ENCODE results near the gene GTF2H2C.

DNA sequence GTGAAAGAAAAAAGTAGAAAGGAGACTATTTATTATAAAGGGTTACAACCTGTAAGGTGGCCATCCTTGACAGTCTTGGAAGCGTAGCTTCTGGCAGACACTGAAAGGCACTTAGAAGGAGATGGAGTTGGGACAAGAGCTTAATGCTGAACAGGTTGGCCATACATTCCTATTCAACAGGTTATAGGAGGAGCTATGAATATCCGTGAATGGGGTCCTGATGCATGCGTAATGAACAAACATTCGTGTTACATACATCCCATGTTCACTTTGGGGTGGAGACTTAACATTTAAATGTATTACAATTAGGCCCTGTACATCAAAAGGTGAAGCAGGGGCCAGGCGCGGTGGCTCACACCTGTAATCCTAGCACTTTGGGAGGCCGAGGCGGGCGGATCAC lies 33.3 kb upstream of the GTF2H2C start:
- TF ChIP-seq, protein P1, sequence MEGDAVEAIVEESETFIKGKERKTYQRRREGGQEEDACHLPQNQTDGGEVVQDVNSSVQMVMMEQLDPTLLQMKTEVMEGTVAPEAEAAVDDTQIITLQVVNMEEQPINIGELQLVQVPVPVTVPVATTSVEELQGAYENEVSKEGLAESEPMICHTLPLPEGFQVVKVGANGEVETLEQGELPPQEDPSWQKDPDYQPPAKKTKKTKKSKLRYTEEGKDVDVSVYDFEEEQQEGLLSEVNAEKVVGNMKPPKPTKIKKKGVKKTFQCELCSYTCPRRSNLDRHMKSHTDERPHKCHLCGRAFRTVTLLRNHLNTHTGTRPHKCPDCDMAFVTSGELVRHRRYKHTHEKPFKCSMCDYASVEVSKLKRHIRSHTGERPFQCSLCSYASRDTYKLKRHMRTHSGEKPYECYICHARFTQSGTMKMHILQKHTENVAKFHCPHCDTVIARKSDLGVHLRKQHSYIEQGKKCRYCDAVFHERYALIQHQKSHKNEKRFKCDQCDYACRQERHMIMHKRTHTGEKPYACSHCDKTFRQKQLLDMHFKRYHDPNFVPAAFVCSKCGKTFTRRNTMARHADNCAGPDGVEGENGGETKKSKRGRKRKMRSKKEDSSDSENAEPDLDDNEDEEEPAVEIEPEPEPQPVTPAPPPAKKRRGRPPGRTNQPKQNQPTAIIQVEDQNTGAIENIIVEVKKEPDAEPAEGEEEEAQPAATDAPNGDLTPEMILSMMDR (IDR thresholded peaks at IDR 0.05), result no peak
- TF ChIP-seq SIN3A (IDR thresholded peaks at IDR 0.05; ENCODE audit: borderline replicate concordance, insufficient read depth, low read depth, low read length) (no peak), TCF7L2 (IDR thresholded peaks at IDR 0.05; ENCODE audit: low read depth, low read length) (no peak), POLR2AphosphoS5 (IDR thresholded peaks at IDR 0.05; ENCODE audit: low read depth, low read length) (no peak)
- TF ChIP-seq, protein P2, sequence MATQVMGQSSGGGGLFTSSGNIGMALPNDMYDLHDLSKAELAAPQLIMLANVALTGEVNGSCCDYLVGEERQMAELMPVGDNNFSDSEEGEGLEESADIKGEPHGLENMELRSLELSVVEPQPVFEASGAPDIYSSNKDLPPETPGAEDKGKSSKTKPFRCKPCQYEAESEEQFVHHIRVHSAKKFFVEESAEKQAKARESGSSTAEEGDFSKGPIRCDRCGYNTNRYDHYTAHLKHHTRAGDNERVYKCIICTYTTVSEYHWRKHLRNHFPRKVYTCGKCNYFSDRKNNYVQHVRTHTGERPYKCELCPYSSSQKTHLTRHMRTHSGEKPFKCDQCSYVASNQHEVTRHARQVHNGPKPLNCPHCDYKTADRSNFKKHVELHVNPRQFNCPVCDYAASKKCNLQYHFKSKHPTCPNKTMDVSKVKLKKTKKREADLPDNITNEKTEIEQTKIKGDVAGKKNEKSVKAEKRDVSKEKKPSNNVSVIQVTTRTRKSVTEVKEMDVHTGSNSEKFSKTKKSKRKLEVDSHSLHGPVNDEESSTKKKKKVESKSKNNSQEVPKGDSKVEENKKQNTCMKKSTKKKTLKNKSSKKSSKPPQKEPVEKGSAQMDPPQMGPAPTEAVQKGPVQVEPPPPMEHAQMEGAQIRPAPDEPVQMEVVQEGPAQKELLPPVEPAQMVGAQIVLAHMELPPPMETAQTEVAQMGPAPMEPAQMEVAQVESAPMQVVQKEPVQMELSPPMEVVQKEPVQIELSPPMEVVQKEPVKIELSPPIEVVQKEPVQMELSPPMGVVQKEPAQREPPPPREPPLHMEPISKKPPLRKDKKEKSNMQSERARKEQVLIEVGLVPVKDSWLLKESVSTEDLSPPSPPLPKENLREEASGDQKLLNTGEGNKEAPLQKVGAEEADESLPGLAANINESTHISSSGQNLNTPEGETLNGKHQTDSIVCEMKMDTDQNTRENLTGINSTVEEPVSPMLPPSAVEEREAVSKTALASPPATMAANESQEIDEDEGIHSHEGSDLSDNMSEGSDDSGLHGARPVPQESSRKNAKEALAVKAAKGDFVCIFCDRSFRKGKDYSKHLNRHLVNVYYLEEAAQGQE (IDR thresholded peaks at IDR 0.05; ENCODE audit: insufficient read depth in 1 of 2, low read depth in 2 of 2, low read length in 1 of 2), result no peak

Data from Panc1 (cell line).